Parathyroid adenoma (tissue), 2 donors: ENCODE measurements around the gene AVPI1.

Source experiments
- H2AFZ ChIP-seq: fragments of 300-600 bp; sonication (generic); one replicate; pipeline ENCODE4 v1.7.0; 2017; ENCODE audit warnings: antibody characterized with exemption, mild to moderate bottlenecking
- H3K27ac ChIP-seq: fragments of 300-600 bp; sonication (generic); one replicate; pipeline ENCODE4 v1.7.0; 2017
- H3K27me3 ChIP-seq: fragments of 300-600 bp; sonication (generic); one replicate; pipeline ENCODE4 v1.7.0; 2017; ENCODE audit warnings: low read length; ENCODE audit not compliant: control insufficient read depth, insufficient read depth
- H3K36me3 ChIP-seq: fragments of 300-600 bp; sonication (generic); one replicate; pipeline ENCODE4 v1.7.0; 2017; ENCODE audit warnings: low read length; ENCODE audit not compliant: control insufficient read depth, insufficient read depth
- H3K4me1 ChIP-seq: fragments of 300-600 bp; sonication (generic); one replicate; pipeline ENCODE4 v1.7.0; 2017; ENCODE audit warnings: control low read depth
- H3K4me2 ChIP-seq: fragments of 300-600 bp; sonication (generic); one replicate; pipeline ENCODE4 v1.7.0; 2017; ENCODE audit warnings: low read length
- H3K4me3 ChIP-seq: fragments of 300-600 bp; sonication (generic); one replicate; pipeline ENCODE4 v1.7.0; 2017; ENCODE audit warnings: low read depth, low read length
- H3K79me2 ChIP-seq: fragments of 300-600 bp; sonication (generic); one replicate; pipeline ENCODE4 v1.7.0; 2017; ENCODE audit warnings: control low read depth
- H3K9ac ChIP-seq: fragments of 300-600 bp; sonication (generic); one replicate; pipeline ENCODE4 v1.7.0; 2017; ENCODE audit warnings: mild to moderate bottlenecking
- H3K9me3 ChIP-seq: fragments of 300-600 bp; sonication (generic); one replicate; pipeline ENCODE4 v1.7.0; 2017; ENCODE audit warnings: low read length; ENCODE audit not compliant: control insufficient read depth
- TF ChIP-seq, protein P1 (sequence below): fragments of 300-600 bp; sonication (generic); IDR thresholded peaks from one replicate; pipeline ENCODE4 v1.7.0; 2017; ENCODE audit warnings: antibody characterized with exemption, mild to moderate bottlenecking
- donor health status: primary hyperparathyroidism.

Gene AVPI1

GRCh38 chr10:97631098-97631497, 55.9 kb downstream of the AVPI1 start:
- TF ChIP-seq, protein P1, sequence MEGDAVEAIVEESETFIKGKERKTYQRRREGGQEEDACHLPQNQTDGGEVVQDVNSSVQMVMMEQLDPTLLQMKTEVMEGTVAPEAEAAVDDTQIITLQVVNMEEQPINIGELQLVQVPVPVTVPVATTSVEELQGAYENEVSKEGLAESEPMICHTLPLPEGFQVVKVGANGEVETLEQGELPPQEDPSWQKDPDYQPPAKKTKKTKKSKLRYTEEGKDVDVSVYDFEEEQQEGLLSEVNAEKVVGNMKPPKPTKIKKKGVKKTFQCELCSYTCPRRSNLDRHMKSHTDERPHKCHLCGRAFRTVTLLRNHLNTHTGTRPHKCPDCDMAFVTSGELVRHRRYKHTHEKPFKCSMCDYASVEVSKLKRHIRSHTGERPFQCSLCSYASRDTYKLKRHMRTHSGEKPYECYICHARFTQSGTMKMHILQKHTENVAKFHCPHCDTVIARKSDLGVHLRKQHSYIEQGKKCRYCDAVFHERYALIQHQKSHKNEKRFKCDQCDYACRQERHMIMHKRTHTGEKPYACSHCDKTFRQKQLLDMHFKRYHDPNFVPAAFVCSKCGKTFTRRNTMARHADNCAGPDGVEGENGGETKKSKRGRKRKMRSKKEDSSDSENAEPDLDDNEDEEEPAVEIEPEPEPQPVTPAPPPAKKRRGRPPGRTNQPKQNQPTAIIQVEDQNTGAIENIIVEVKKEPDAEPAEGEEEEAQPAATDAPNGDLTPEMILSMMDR = no peak
- Histone ChIP-seq H3K36me3 (no peaks in the 10 kb centered on the region), H3K9ac (no peak overlapping the region), H3K4me2 (no peak overlapping the region), H3K9me3 (no peaks in the 10 kb centered on the region), H3K27me3 (no peaks in the 10 kb centered on the region), H3K4me3 (no peak overlapping the region), H3K4me1 (peaks cover 13% of the 10 kb centered on the region), H3K27ac (no peak overlapping the region), H2AFZ (no peak overlapping the region), H3K79me2 (peaks cover 11% of the 10 kb centered on the region)

DNA sequence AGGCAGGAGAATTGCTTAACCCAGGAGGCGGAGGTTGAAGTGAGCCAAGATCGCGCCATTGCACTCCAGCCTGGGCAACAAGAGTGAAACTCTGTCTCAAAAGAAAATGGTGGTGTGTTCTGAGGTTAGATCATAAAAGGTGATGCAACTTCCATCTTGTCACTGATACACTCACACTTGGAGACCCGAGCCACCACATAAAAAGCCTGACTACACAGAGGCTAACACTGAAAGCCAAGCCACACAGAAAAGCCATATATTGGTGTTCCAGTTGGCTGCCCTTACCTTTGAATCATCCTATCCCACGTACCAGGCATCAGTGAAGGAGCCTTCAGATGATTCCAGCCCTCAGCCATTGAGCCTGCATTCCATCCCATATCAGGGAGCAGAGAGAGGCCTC, 57.8 kb downstream of the AVPI1 start:
- Histone ChIP-seq H3K27me3 (no peaks in the 10 kb centered on the region), H3K4me1 (peaks cover 13% of the 10 kb centered on the region), H3K9me3 (no peaks in the 10 kb centered on the region), H3K79me2 (peaks cover 16% of the 10 kb centered on the region), H3K4me3 (no peak overlapping the region), H2AFZ (no peak overlapping the region), H3K9ac (no peak overlapping the region), H3K27ac (no peak overlapping the region), H3K36me3 (no peaks in the 10 kb centered on the region), H3K4me2 (no peak overlapping the region)
- TF ChIP-seq, protein P1 = no peak

GRCh38 chr10:97628228-97628627, 58.8 kb downstream of the AVPI1 start:
- Histone ChIP-seq H3K36me3 (no peaks in the 10 kb centered on the region), H3K4me1 (peaks cover 9% of the 10 kb centered on the region), H3K79me2 (peaks cover 17% of the 10 kb centered on the region), H3K9ac (no peak overlapping the region), H3K4me3 (no peak overlapping the region), H3K27ac (peak overlapping the region; percentile 34), H3K27me3 (no peaks in the 10 kb centered on the region), H3K9me3 (no peaks in the 10 kb centered on the region), H3K4me2 (no peak overlapping the region), H2AFZ (no peak overlapping the region)
- TF ChIP-seq, protein P1 = no peak

DNA sequence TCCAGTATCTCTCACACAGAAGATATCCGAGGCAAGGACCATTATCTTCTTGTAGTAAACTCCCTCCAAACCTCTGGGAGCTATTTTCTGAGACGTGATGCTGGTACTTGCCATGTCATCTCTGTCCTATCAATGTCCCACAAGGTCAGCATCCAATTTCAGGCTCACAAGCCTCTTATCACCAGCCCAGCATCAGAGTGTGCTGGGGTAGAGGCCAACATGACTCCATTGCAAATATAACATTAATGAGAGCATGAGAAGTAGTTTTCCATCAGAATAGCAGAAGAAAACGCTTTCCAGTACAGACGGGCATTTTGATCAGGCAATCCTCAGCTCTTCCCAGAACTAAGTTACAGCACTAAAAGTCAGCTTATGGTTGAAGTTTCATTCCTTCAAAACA, 59.3 kb downstream of the AVPI1 start:
- Histone ChIP-seq H3K79me2 (peaks cover 19% of the 10 kb centered on the region), H2AFZ (no peak overlapping the region), H3K4me2 (no peak overlapping the region), H3K4me1 (peaks cover 9% of the 10 kb centered on the region), H3K27me3 (no peaks in the 10 kb centered on the region), H3K9me3 (no peaks in the 10 kb centered on the region), H3K4me3 (no peak overlapping the region), H3K27ac (peak overlapping the region; percentile 34), H3K9ac (no peak overlapping the region), H3K36me3 (no peaks in the 10 kb centered on the region)
- TF ChIP-seq, protein P1 = no peak
